K562 (cell line): ENCODE data around the gene CHI3L1.

Experiments used
- EZH2 ChIP-seq: IDR thresholded peaks from 2 replicates; pipeline ENCODE4 v1.6.1; 2012; ENCODE audit warnings: low read depth, mild to moderate bottlenecking, inconsistent platforms, low read length, borderline replicate concordance
- FOSL1 ChIP-seq: fragments of 200-800 bp; sonication (Bioruptor generic); conservative IDR thresholded peaks from 2 replicates; pipeline ENCODE4 v1.6.1; 2016; ENCODE audit warnings: missing genetic modification characterization, missing compliant biosample characterization
- GTF2B ChIP-seq: IDR thresholded peaks from 2 replicates; pipeline ENCODE4 v1.6.1; 2011; ENCODE audit not compliant: insufficient read length; ENCODE audit errors: extremely low read depth
- HDGF ChIP-seq: fragments of 450-650 bp; IDR thresholded peaks from 2 replicates; pipeline ENCODE4 v1.6.1; 2016
- POLR2A ChIP-seq: fragments of 450-650 bp; conservative IDR thresholded peaks from 2 replicates; pipeline ENCODE4 v1.6.1; 2016
- TF ChIP-seq, protein P1 (sequence below): sonication (generic); formaldehyde crosslinking; IDR thresholded peaks from 2 replicates; pipeline ENCODE4 v1.9.0; 2022; ENCODE audit warnings: mild to moderate bottlenecking, missing genetic modification reagents
- TF ChIP-seq, protein P2 (sequence below), 3 experiments: IDR thresholded peaks in 2 of 3; conservative IDR thresholded peaks in 1 of 3; 2 replicates each; pipeline ENCODE4 v1.5.1; 2011 to 2012; ENCODE audit warnings: low read length in 3 of 3, mild to moderate bottlenecking in 3 of 3, control low read depth in 2 of 3, improper control_type of control experiment in 1 of 3, inconsistent platforms in 1 of 3, low read depth in 1 of 3, mixed read lengths in 1 of 3, moderate library complexity in 1 of 3; ENCODE audit not compliant: insufficient read depth in 2 of 3

GRCh38 chr1:203185061-203185461, 1.4 kb downstream of the CHI3L1 start:
- TF ChIP-seq, protein P1, sequence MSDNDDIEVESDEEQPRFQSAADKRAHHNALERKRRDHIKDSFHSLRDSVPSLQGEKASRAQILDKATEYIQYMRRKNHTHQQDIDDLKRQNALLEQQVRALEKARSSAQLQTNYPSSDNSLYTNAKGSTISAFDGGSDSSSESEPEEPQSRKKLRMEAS (CRISPR knock-in tag): no peak
- no peak for TF ChIP-seq FOSL1
- TF ChIP-seq, protein P2, sequence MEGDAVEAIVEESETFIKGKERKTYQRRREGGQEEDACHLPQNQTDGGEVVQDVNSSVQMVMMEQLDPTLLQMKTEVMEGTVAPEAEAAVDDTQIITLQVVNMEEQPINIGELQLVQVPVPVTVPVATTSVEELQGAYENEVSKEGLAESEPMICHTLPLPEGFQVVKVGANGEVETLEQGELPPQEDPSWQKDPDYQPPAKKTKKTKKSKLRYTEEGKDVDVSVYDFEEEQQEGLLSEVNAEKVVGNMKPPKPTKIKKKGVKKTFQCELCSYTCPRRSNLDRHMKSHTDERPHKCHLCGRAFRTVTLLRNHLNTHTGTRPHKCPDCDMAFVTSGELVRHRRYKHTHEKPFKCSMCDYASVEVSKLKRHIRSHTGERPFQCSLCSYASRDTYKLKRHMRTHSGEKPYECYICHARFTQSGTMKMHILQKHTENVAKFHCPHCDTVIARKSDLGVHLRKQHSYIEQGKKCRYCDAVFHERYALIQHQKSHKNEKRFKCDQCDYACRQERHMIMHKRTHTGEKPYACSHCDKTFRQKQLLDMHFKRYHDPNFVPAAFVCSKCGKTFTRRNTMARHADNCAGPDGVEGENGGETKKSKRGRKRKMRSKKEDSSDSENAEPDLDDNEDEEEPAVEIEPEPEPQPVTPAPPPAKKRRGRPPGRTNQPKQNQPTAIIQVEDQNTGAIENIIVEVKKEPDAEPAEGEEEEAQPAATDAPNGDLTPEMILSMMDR (IDR thresholded peaks at IDR 0.05 in 2 of 3, conservative IDR thresholded peaks at IDR 0.05 in 1 of 3; ENCODE audit: insufficient read depth in 2 of 3, low read depth in 1 of 3, low read length in 3 of 3): no peak
- no peak for TF ChIP-seq EZH2
- TF ChIP-seq GTF2B: no peak
- TF ChIP-seq HDGF: no peak
- TF ChIP-seq POLR2A: no peak
